IMR-90 (cell line): ENCODE data around the gene COL1A1. TPM values are rescaled to one million over a fixed set of nuclear protein-coding genes. Genes with fewer than 3 reads are reported as not detected.

Source experiments
- ATAC-seq: fragments of 200-7000 bp; cut with Tn5 transposase; 2 replicates; pipeline ENCODE4 v1.9.1; 2020; ENCODE audit warnings: low read depth, mild to moderate bottlenecking, moderate library complexity
- BruUV-seq: library from RNA; stranded (reverse); fragments of 400-500 nt; replicated peaks from 2 replicates; lab custom pipeline; 2021; lab: Mats Ljungman, UMichigan
- CTCF ChIA-PET: fragments of 300-600 bp; formaldehyde crosslinking; extraction: SDS; loops from one replicate; lab custom pipeline; 2021; ENCODE audit warnings: antibody characterized with exemption; lab: Yijun Ruan, JAX
- POLR2A ChIA-PET: fragments of 300-600 bp; sonication (Branson Sonifier 250); formaldehyde crosslinking; loops from one replicate; lab custom pipeline; 2022; ENCODE audit warnings: antibody characterized with exemption; ENCODE audit not compliant: unreplicated experiment; lab: Charles Lee
- DNase-seq: peaks from one replicate; pipeline ENCODE4 v3.0.0; 2013
- H2AFZ ChIP-seq: replicated peaks from 2 replicates; pipeline ENCODE3; 2013; ENCODE audit warnings: low read length, mild to moderate bottlenecking; ENCODE audit not compliant: poor library complexity
- H2AK5ac ChIP-seq: 2 replicates; pipeline ENCODE4 v1.6.1; 2013; ENCODE audit warnings: low read depth, low read length, inconsistent platforms
- H2AK9ac ChIP-seq: replicated peaks from 2 replicates; pipeline ENCODE3; 2013; ENCODE audit warnings: mild to moderate bottlenecking, low read depth, low read length, moderate library complexity; ENCODE audit not compliant: poor library complexity
- H2BK120ac ChIP-seq: 2 replicates; pipeline ENCODE4 v1.6.1; 2013; ENCODE audit warnings: low read depth, low read length, inconsistent platforms
- H2BK15ac ChIP-seq: 3 replicates; pipeline ENCODE4 v1.6.1; 2013; ENCODE audit warnings: low read depth, low read length, inconsistent platforms
- H2BK20ac ChIP-seq: 2 replicates; pipeline ENCODE4 v1.6.1; 2013; ENCODE audit warnings: low read depth, mild to moderate bottlenecking, inconsistent platforms, low read length, moderate library complexity
- H2BK5ac ChIP-seq: 2 replicates; pipeline ENCODE4 v1.6.1; 2013; ENCODE audit warnings: mild to moderate bottlenecking, low read depth, low read length, inconsistent platforms; ENCODE audit not compliant: poor library complexity, severe bottlenecking
- H3K14ac ChIP-seq: replicated peaks from 2 replicates; pipeline ENCODE4 v1.6.1; 2013; ENCODE audit warnings: low read depth, low read length, inconsistent platforms
- H3K18ac ChIP-seq: 2 replicates; pipeline ENCODE4 v1.6.1; 2013; ENCODE audit warnings: low read depth, low read length, control low read depth
- H3K23ac ChIP-seq: 2 replicates; pipeline ENCODE4 v1.6.1; 2013; ENCODE audit warnings: low read depth, low read length, inconsistent platforms
- H3K27ac ChIP-seq: 2 replicates; pipeline ENCODE4 v1.5.1; 2013; ENCODE audit warnings: mild to moderate bottlenecking, control low read depth, low read length; ENCODE audit not compliant: insufficient read depth
- H3K27me3 ChIP-seq: 2 replicates; pipeline ENCODE4 v1.6.1; 2013; ENCODE audit warnings: low read length; ENCODE audit not compliant: control insufficient read depth, insufficient read depth
- H3K36me3 ChIP-seq: 2 replicates; pipeline ENCODE4 v1.6.1; 2013; ENCODE audit warnings: low read length, mixed read lengths; ENCODE audit not compliant: control insufficient read depth, insufficient read depth
- H3K4ac ChIP-seq: 2 replicates; pipeline ENCODE4 v1.6.1; 2013; ENCODE audit warnings: low read depth, low read length, inconsistent platforms
- H3K4me1 ChIP-seq: 2 replicates; pipeline ENCODE4 v1.6.1; 2013; ENCODE audit warnings: low read length, mixed read lengths; ENCODE audit not compliant: control insufficient read depth, insufficient read depth
- H3K4me2 ChIP-seq: 2 replicates; pipeline ENCODE4 v1.6.1; 2013; ENCODE audit warnings: low read depth, mild to moderate bottlenecking, control low read depth, low read length, moderate library complexity
- H3K4me3 ChIP-seq: 2 replicates; pipeline ENCODE4 v1.5.1; 2013; ENCODE audit warnings: low read depth, mild to moderate bottlenecking, control low read depth, low read length, moderate library complexity; ENCODE audit not compliant: insufficient read depth
- H3K56ac ChIP-seq: 2 replicates; pipeline ENCODE4 v1.6.1; 2013; ENCODE audit warnings: low read length, inconsistent platforms; ENCODE audit not compliant: insufficient read depth; ENCODE audit errors: extremely low read depth
- H3K79me1 ChIP-seq, 2 experiments: 2 replicates each; pipeline ENCODE4 v1.6.1; 2013; ENCODE audit warnings: low read length in 2 of 2, inconsistent platforms in 1 of 2, low read depth in 1 of 2
- H3K9ac ChIP-seq: 2 replicates; pipeline ENCODE4 v1.6.1; 2013; ENCODE audit warnings: low read depth, low read length, control low read depth
- H3K9me1 ChIP-seq: 2 replicates; pipeline ENCODE4 v1.6.1; 2013; ENCODE audit warnings: low read length, inconsistent platforms; ENCODE audit not compliant: insufficient read depth
- H3K9me3 ChIP-seq: 2 replicates; pipeline ENCODE4 v1.6.1; 2013; ENCODE audit warnings: low read length; ENCODE audit not compliant: control insufficient read depth, insufficient read depth
- H4K20me1 ChIP-seq: 2 replicates; pipeline ENCODE4 v1.6.1; 2013; ENCODE audit warnings: low read length, inconsistent platforms; ENCODE audit not compliant: insufficient read depth
- H4K5ac ChIP-seq: 2 replicates; pipeline ENCODE4 v1.6.1; 2013; ENCODE audit warnings: mild to moderate bottlenecking, low read depth, low read length, control low read depth
- H4K8ac ChIP-seq, 2 experiments: 2 replicates each; pipeline ENCODE4 v1.6.1; 2013; ENCODE audit warnings: low read depth in 2 of 2, low read length in 2 of 2, control low read depth in 1 of 2, inconsistent platforms in 1 of 2
- H4K91ac ChIP-seq: 2 replicates; pipeline ENCODE4 v1.6.1; 2013; ENCODE audit warnings: low read depth, low read length, inconsistent platforms; ENCODE audit not compliant: insufficient read depth
- BHLHE40 ChIP-seq: fragments of 150-350 bp; IDR thresholded peaks from 2 replicates; pipeline ENCODE4 v1.6.1; 2016; ENCODE audit warnings: mild to moderate bottlenecking, low read depth, low read length
- CEBPB ChIP-seq: IDR thresholded peaks from 2 replicates; pipeline ENCODE4 v1.6.1; 2012; ENCODE audit warnings: low read depth, low read length, improper control_type of control experiment
- CHD1 ChIP-seq: IDR thresholded peaks from 2 replicates; pipeline ENCODE4 v1.6.1; 2012; ENCODE audit warnings: low read depth, low read length, improper control_type of control experiment
- CTCF ChIP-seq: conservative IDR thresholded peaks from 2 replicates; pipeline ENCODE4 v1.5.1; 2012; ENCODE audit warnings: mild to moderate bottlenecking, low read depth, low read length, improper control_type of control experiment
- FOS ChIP-seq: fragments of 150-350 bp; IDR thresholded peaks from 2 replicates; pipeline ENCODE4 v1.6.1; 2016; ENCODE audit warnings: low read depth, low read length
- MAFK ChIP-seq: IDR thresholded peaks from 2 replicates; pipeline ENCODE4 v1.6.1; 2012; ENCODE audit warnings: low read depth, low read length, improper control_type of control experiment
- MAZ ChIP-seq: IDR thresholded peaks from 2 replicates; pipeline ENCODE4 v1.6.1; 2012; ENCODE audit warnings: low read depth, mild to moderate bottlenecking, low read length, improper control_type of control experiment, moderate library complexity, borderline replicate concordance
- MXI1 ChIP-seq: IDR thresholded peaks from 2 replicates; pipeline ENCODE4 v1.6.1; 2012; ENCODE audit warnings: low read depth, mild to moderate bottlenecking, low read length, moderate library complexity, borderline replicate concordance
- NFE2L2 ChIP-seq: fragments of 150-350 bp; IDR thresholded peaks from 2 replicates; pipeline ENCODE4 v1.6.1; 2016; ENCODE audit warnings: low read depth, mild to moderate bottlenecking, low read length
- POLR2A ChIP-seq: IDR thresholded peaks from 2 replicates; pipeline ENCODE4 v1.6.1; 2012; ENCODE audit warnings: mild to moderate bottlenecking, low read depth, low read length
- RAD21 ChIP-seq: IDR thresholded peaks from 2 replicates; pipeline ENCODE4 v1.6.1; 2012; ENCODE audit warnings: low read length, improper control_type of control experiment
- RCOR1 ChIP-seq: IDR thresholded peaks from 2 replicates; pipeline ENCODE4 v1.6.1; 2012; ENCODE audit warnings: mild to moderate bottlenecking, low read length, improper control_type of control experiment; ENCODE audit not compliant: insufficient replicate concordance
- RFX5 ChIP-seq: IDR thresholded peaks from 2 replicates; pipeline ENCODE4 v1.8.0; 2012; ENCODE audit warnings: low read depth, mild to moderate bottlenecking, low read length, moderate library complexity
- SMC3 ChIP-seq: fragments of 150-350 bp; IDR thresholded peaks from 2 replicates; pipeline ENCODE4 v1.6.1; 2016; ENCODE audit warnings: low read depth, mild to moderate bottlenecking, antibody characterized with exemption, low read length, moderate library complexity
- USF2 ChIP-seq: fragments of 150-350 bp; IDR thresholded peaks from 2 replicates; pipeline ENCODE4 v1.6.1; 2017; ENCODE audit warnings: mild to moderate bottlenecking, antibody characterized with exemption, low read length, low read depth
- WGBS, 2 experiments: methylation state at CpG; one replicate each; pipeline versions ENCODE4 v1.1.5 to v1.1.7; 2013; ENCODE audit warnings: missing lambda C conversion rate in 2 of 2; ENCODE audit not compliant: insufficient read length in 1 of 2; ENCODE audit errors: extremely low coverage in 2 of 2; 5-methylcytosine and 5-hydroxymethylcytosine counted together
- dilution Hi-C: fragments of 300-500 bp; cut with HindIII; formaldehyde crosslinking; loops from one replicate; pipeline ENCODE4 v1.14.3; 2018; ENCODE audit warnings: low sequenced_read_pairs; ENCODE audit not compliant: unreplicated experiment
- in situ Hi-C: fragments of 300-500 bp; cut with MboI; formaldehyde crosslinking; loops from 3 replicates; pipeline ENCODE4 v1.14.3; 2019; ENCODE audit warnings: low sequenced_read_pairs, inconsistent platforms, mixed read lengths
- intact Hi-C: fragments of 100-400 bp; cut with micrococcal nuclease; formaldehyde crosslinking; loops from 2 replicates; pipeline ENCODE4 v1.10.0; 2022
- polyA plus RNA-seq, 3 experiments: library from polyadenylated mRNA; depleted of rRNA; stranded (reverse); fragments of >200 nt; gene quantifications; 2 replicates each; pipeline ENCODE4 v1.2.3, GENCODE V29; 2012; ENCODE audit warnings: low replicate concordance in 1 of 3
- total RNA-seq: library from RNA; depleted of rRNA; stranded (reverse); fragments of >200 nt; gene quantifications from 2 replicates; pipeline ENCODE4 v1.2.3, GENCODE V29; 2012

Gene COL1A1
- total and polyA plus RNA-seq, 2 of the 4 experiments (the other 2 are of a cell fraction) = 2,180 to 4,350 TPM

GRCh38 chr17:50200457-50201275, 765 bp downstream of the COL1A1 start:
- peak overlapping the region; percentile 95 for H2BK5ac ChIP-seq
- peaks cover 25 to 64% of the 10 kb centered on the region in 2 experiments; a peak in 3 of 4 replicates for H3K79me1 ChIP-seq
- peak overlapping the region; percentile 80 for H3K4me3 ChIP-seq
- peak overlapping the region; percentile 86 for H3K18ac ChIP-seq
- peak; percentile 82 for DNase-seq
- peak overlapping the region; percentile 15 for H2AFZ ChIP-seq
- no TSS peak for BruUV-seq
- peak overlapping the region; percentile 84 for H2AK9ac ChIP-seq
- peaks cover 49% of the 10 kb centered on the region for H3K4me1 ChIP-seq
- H3K14ac ChIP-seq = peak overlapping the region; percentile 99
- H4K20me1 ChIP-seq = peaks cover 55% of the 10 kb centered on the region
- H3K36me3 ChIP-seq = peaks cover 41% of the 10 kb centered on the region
- POLR2A ChIA-PET = interaction anchor here (0.6 to 8.6 kb wide), 29 partner anchors 10 to 292 kb away, joined by 3 to 159 read pairs (median 8); no protein-coding TSS in a partner anchor
- peak overlapping the region; percentile 41 for H4K5ac ChIP-seq
- no peak overlapping the region for H3K4me2 ChIP-seq
- peak overlapping the region; percentile 92 for H3K56ac ChIP-seq
- H2BK20ac ChIP-seq = no peak overlapping the region
- peak overlapping the region; percentile 44 to 85 for H4K8ac ChIP-seq
- in situ Hi-C loops = no loop called here
- peak overlapping the region; percentile 88 for H4K91ac ChIP-seq
- dilution Hi-C loops = no loop called here
- H2BK15ac ChIP-seq = no peak overlapping the region
- H3K9me1 ChIP-seq = peaks cover 10% of the 10 kb centered on the region
- H3K9me3 ChIP-seq = no peaks in the 10 kb centered on the region
- H2BK120ac ChIP-seq = peak overlapping the region; percentile 28; the same call in 1 of the 2 replicates
- H2AK5ac ChIP-seq = peak overlapping the region; percentile 62
- H3K9ac ChIP-seq = peak overlapping the region; percentile 98
- WGBS, 2 experiments = 0% methylated on average over 29 of the region's 55 CpGs; no CpG with 5 or more reads in 1 of the 2 experiments
- peak overlapping the region; percentile 99 for H3K27ac ChIP-seq
- peak overlapping the region; percentile 98 for H3K23ac ChIP-seq
- intact Hi-C loops = loop anchor here (1.0 kb wide), 4 partner anchors 10 to 70 kb away; no protein-coding TSS in a partner anchor
- peak; percentile 24 for ATAC-seq
- peak overlapping the region; percentile 97 for H3K4ac ChIP-seq
- CTCF ChIA-PET = interaction anchor here (0.6 to 1.6 kb wide), 5 partner anchors 9 to 67 kb away, joined by 3 to 6 read pairs (median 4); no protein-coding TSS in a partner anchor
- H3K27me3 ChIP-seq = no peaks in the 10 kb centered on the region
- peak; percentile 77; the same call in 1 of the 2 replicates for TF ChIP-seq MAZ
- no peak; the same call in 1 of the 2 replicates for TF ChIP-seq USF2
- peak; percentile 16 for TF ChIP-seq POLR2A
- peak; percentile 95 for TF ChIP-seq CHD1
- TF ChIP-seq NFE2L2 = no peak
- TF ChIP-seq CEBPB = no peak
- TF ChIP-seq CTCF = peak; percentile 67
- peak; percentile 68 for TF ChIP-seq SMC3
- no peak for TF ChIP-seq MAFK
- TF ChIP-seq RFX5 = no peak
- no peak for TF ChIP-seq MXI1
- TF ChIP-seq FOS = peak; percentile 4; the same call in 1 of the 2 replicates
- TF ChIP-seq RCOR1 = no peak
- TF ChIP-seq RAD21 = peak; percentile 70
- no peak for TF ChIP-seq BHLHE40
